VCaP (cell line): ENCODE results near the gene ATXN10.

Experiments used
- H3K27ac ChIP-seq: fragments of 450-650 bp; 2 replicates; pipeline ENCODE4 v1.5.1; 2017
- CTCF ChIP-seq: fragments of 450-650 bp; conservative IDR thresholded peaks from 2 replicates; pipeline ENCODE4 v1.5.1; 2017; ENCODE audit warnings: mild to moderate bottlenecking, moderate library complexity

ATXN10 gene

DNA sequence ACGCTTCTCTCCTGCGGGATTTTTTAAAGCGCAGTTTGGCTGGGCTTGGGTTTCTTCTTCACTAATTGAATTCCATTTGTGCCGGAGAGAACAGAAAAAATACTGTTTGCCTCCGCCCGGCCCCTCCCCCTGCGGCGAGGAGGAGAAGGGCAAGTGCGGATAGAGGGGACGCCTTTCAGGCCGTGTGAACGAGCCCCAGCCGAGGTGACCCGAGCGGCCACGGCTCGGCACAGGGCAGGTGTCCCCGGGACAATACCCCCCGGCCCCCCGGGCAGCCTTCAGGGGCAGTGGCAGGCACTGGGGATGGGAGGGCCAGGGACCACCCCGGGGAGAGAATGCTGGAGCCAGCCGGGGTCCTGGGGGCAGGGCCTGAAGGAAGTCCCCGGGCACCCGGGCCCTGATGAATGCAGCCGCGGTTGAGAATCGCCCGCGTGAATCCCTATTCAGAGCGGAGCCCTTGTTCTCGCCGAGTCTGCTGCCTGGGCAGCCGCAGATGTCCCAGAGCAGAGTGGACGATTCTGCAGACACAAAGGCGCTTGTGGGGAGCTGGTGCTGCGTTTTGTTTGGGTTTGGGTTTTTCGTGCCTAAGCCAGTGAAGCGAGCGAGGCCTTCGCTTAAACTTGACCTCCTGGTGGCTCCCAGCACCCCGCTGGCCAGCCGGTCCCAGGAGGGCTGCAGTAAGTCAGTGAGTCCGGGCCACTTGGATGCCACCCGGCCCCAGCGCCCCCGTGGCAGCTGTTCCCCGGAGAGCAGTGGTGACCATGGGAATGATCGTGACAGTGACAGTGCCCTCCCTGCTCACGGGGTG is 209.3 kb downstream of the ATXN10 start:
- H3K27ac ChIP-seq, result no peak overlapping the region
- TF ChIP-seq CTCF, result no peak

- no peak for TF ChIP-seq CTCF
These were observed 209.9 kb downstream of the ATXN10 start for GRCh38 chr22:45881524-45881875.

DNA sequence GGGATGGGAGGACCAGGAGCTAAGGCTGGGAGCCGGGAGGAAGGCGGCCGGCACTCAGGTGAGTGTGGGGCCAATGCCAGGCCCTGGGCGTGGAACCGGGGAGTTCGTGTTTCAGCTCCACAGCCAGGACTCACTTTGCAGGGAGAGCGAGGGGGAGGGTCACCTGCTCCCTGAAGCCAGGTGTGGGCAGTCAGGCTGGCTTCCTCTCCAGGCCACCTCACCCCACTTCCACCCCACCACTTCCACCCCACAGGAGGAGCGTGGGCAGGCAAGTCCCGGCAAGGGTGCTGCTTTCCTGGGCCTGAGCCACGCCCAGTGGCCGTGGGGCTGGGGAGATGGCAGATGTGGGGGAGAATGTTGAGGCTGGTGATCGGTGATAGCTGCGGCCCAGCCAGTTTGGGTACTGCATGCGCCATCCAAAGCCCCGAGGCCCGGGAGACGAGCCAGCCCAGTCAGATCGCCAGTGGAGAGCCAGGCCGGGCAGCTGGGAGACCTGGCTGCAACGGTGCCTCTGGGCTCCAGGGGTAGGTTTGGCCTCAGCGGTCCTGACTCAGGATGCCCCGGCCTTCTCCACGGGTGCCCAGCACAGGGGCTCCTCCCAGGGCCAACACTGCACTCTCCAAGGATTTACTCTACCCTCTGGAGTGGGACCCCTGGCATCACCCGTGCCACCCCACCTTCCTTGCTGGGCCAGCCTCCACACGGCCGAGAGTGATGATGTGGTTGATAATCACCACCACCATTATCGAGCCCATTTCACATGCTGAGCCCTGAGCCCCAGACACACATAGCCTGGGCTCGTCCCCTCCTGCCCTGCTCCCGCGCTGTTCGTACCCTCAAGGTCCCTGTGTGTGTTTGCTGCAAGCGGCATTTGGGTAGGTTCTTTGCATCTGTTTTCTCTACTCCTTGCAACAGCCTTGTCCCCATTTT is 211.5 kb downstream of the ATXN10 start:
- TF ChIP-seq CTCF, result no peak

More at GRCh38 chr22:45881524-45881875, 209.9 kb downstream of the ATXN10 start:
- no peak overlapping the region for H3K27ac ChIP-seq

DNA sequence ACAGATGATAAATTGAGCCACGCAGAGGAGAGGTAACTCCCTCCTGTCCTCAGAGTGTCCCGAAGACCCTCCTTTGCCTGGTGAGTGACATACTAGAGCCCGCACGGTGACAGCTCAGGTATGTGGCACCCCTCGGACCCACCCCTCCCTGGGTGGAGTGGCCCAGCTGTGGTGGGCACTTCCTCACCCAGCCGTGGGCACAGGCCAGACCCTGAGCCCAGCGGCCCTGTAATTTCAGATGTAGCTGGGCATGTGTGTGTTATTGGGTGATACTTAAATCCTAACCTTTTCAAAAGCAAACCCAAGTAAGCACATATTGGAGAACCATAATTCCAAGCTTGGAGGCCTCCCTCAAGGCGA is 212.2 kb downstream of the ATXN10 start:
- no peak overlapping the region for H3K27ac ChIP-seq

More for the DNA sequence above, 211.5 kb downstream of the ATXN10 start:
- no peak overlapping the region for H3K27ac ChIP-seq

GRCh38 chr22:45884201-45885062 is 212.8 kb downstream of the ATXN10 start:
- H3K27ac ChIP-seq, result no peak overlapping the region
- no peak for TF ChIP-seq CTCF

More for the DNA sequence above, 212.2 kb downstream of the ATXN10 start:
- no peak for TF ChIP-seq CTCF

DNA sequence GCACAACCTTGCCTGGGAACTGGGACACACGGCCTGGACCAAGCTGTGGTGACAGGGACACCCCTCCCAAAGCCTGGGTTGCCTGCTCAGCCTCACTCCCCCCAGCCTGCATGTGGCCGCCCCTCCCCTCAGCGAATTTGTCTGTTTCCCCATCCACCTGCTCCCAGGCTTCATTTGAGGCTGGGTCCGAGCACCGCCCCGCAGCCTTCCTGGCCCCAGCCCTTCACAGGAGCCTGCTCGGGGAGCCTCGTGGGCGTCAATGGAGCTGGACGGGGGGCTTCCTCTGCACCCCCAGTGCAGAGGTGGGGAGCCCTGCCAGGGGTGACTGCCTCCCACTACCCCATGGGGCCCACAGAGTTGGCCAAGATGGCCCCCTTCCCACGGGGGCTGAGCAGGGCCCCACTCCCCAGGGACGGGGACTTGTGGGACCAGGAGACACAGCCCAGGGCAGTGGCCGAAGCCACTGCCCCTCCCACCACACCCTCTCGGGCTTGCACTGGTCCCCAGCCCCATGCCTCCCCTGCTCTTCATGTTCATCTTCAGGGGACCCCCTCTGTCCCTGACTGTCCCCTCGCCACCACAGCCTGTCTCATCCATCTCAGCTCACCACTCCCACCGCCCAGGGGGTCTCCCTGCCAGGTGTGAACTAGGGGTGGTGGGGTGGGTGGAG is 213.7 kb downstream of the ATXN10 start:
- no peak overlapping the region for H3K27ac ChIP-seq
- TF ChIP-seq CTCF, result no peak
